OCI-LY3 (cell line): ENCODE data around the gene PMVK.

Experiments
- H2AFZ ChIP-seq: fragments of 200-600, 300-600 bp; shearing (Covaris generic); 2 replicates; pipeline ENCODE4 v1.6.0; 2014; ENCODE audit warnings: antibody characterized with exemption, low read depth, low read length
- H3K27ac ChIP-seq: fragments of 200-600, 300-600 bp; sonication (generic); 2 replicates; pipeline ENCODE4 v1.5.1; 2014; ENCODE audit warnings: mild to moderate bottlenecking, low read length, moderate library complexity, mixed read lengths
- H3K27me3 ChIP-seq: fragments of 200-600, 300-600 bp; sonication (generic); 2 replicates; pipeline ENCODE4 v1.6.1; 2014; ENCODE audit warnings: low read depth, low read length, mixed read lengths
- H3K36me3 ChIP-seq: fragments of 200-600, 300-600 bp; sonication (generic); replicated peaks from 2 replicates; pipeline ENCODE3; 2014; ENCODE audit warnings: low read depth, low read length, mixed read lengths
- H3K4me1 ChIP-seq: fragments of 300-600, 200-600 bp; sonication (generic); 2 replicates; pipeline ENCODE4 v1.6.1; 2014; ENCODE audit warnings: low read length, mixed read lengths
- H3K4me2 ChIP-seq: fragments of 200-600, 300-600 bp; sonication (generic); 2 replicates; pipeline ENCODE4 v1.6.1; 2014; ENCODE audit warnings: low read length, mixed read lengths
- H3K4me3 ChIP-seq: fragments of 300-600, 200-600 bp; sonication (generic); 2 replicates; pipeline ENCODE4 v1.5.1; 2014; ENCODE audit warnings: antibody characterized with exemption, mild to moderate bottlenecking, low read length, moderate library complexity
- H3K79me2 ChIP-seq: fragments of 300-600, 200-600 bp; shearing (Covaris generic); 2 replicates; pipeline ENCODE4 v1.6.1; 2014; ENCODE audit warnings: mild to moderate bottlenecking, low read length, mixed read lengths
- H3K9ac ChIP-seq: fragments of 300-600, 200-600 bp; shearing (Covaris generic); 2 replicates; pipeline ENCODE4 v1.6.0; 2014; ENCODE audit warnings: mild to moderate bottlenecking, low read length, moderate library complexity
- H3K9me3 ChIP-seq: fragments of 200-600, 300-600 bp; shearing (Covaris generic); 2 replicates; pipeline ENCODE4 v1.6.1; 2014; ENCODE audit warnings: low read length, mixed read lengths; ENCODE audit not compliant: insufficient read depth
- H4K20me1 ChIP-seq: fragments of 200-600, 300-600 bp; sonication (generic); 2 replicates; pipeline ENCODE4 v1.6.1; 2016; ENCODE audit warnings: low read length, mixed read lengths; ENCODE audit not compliant: insufficient read depth
- CTCF ChIP-seq: fragments of 200-600, 300-600 bp; sonication (generic); IDR thresholded peaks from 2 replicates; pipeline ENCODE4 v1.5.1; 2014; ENCODE audit warnings: antibody characterized with exemption, low read length, low read depth
- EZH2phosphoT487 ChIP-seq: fragments of 200-600 bp; shearing (Covaris generic); IDR thresholded peaks from 2 replicates; pipeline ENCODE4 v1.6.1; 2018; ENCODE audit warnings: antibody characterized with exemption, mixed run types, low read depth

PMVK gene

DNA sequence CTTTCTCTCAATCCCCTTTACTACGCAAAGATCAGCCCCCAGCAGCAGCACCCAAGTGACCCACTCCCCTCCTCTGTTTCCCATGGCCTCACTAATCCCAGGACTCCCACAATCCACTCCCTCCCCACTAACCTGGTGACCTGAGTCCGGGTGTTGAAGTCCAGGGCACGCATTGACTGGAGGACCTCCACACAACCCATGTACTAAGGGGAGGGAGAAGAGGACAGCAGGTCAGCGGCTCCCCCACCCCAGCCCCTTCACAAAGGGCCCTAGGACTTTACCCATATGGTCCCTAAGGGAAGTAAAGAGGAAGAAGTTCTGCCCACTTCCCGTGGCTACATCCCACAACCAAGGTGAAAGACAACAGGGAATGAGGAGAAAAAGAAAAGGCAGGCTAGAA is 32.7 kb upstream of the PMVK start:
- no peak overlapping the region for H3K4me3 ChIP-seq
- H3K9me3 ChIP-seq: no peaks in the 10 kb centered on the region
- no peak overlapping the region for H3K4me2 ChIP-seq
- no peak overlapping the region for H2AFZ ChIP-seq
- no peaks in the 10 kb centered on the region for H4K20me1 ChIP-seq
- H3K79me2 ChIP-seq: peaks cover 17% of the 10 kb centered on the region
- H3K4me1 ChIP-seq: peaks cover 15% of the 10 kb centered on the region
- no peak overlapping the region for H3K9ac ChIP-seq
- no peaks in the 10 kb centered on the region for H3K27me3 ChIP-seq
- TF ChIP-seq CTCF (no peak), EZH2phosphoT487 (no peak)
- no peak overlapping the region for H3K27ac ChIP-seq
- H3K36me3 ChIP-seq: peaks cover 18% of the 10 kb centered on the region

- peaks cover 15% of the 10 kb centered on the region for H3K4me1 ChIP-seq
- H3K27me3 ChIP-seq: no peaks in the 10 kb centered on the region
- no peak overlapping the region for H3K9ac ChIP-seq
- H4K20me1 ChIP-seq: no peaks in the 10 kb centered on the region
- TF ChIP-seq CTCF (no peak), EZH2phosphoT487 (no peak)
- H3K9me3 ChIP-seq: no peaks in the 10 kb centered on the region
- H3K4me2 ChIP-seq: no peak overlapping the region
- no peak overlapping the region for H3K27ac ChIP-seq
- H2AFZ ChIP-seq: no peak overlapping the region
- H3K4me3 ChIP-seq: no peak overlapping the region
- peaks cover 17% of the 10 kb centered on the region for H3K79me2 ChIP-seq
- peaks cover 20% of the 10 kb centered on the region for H3K36me3 ChIP-seq
These were observed 32.2 kb upstream of the PMVK start for GRCh38 chr1:154968731-154969130.

GRCh38 chr1:154967331-154967950 is 30.9 kb upstream of the PMVK start:
- Histone ChIP-seq H3K27ac (no peak overlapping the region), H3K4me3 (no peak overlapping the region), H3K27me3 (no peaks in the 10 kb centered on the region), H3K4me2 (no peak overlapping the region), H3K9me3 (no peaks in the 10 kb centered on the region), H3K79me2 (peaks cover 17% of the 10 kb centered on the region), H3K36me3 (peaks cover 23% of the 10 kb centered on the region), H3K4me1 (peaks cover 14% of the 10 kb centered on the region), H2AFZ (no peak overlapping the region), H4K20me1 (no peaks in the 10 kb centered on the region), H3K9ac (no peak overlapping the region)
- no peak for TF ChIP-seq CTCF
- no peak for TF ChIP-seq EZH2phosphoT487

DNA sequence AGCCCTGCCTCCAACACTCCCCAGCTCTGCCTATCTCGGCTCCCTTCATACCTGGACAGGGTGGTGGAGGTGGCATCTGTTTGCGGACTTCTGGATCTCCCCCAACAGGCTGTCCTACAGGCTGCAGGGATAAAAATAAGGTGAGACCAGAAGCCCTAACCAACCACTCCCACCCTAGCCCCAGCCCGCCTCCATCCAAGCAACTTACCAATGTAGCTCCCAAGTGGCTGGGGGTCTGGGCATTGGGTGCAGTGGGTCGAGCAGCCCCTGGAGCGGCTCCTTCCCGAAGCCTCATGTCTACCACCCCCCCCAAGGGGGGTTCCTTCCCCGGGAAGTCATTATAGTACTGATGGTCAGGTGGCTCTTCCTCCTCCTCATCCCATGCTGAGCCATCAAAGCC is 29.6 kb upstream of the PMVK start:
- Histone ChIP-seq H2AFZ (no peak overlapping the region), H3K4me2 (no peak overlapping the region), H3K79me2 (peaks cover 19% of the 10 kb centered on the region), H3K36me3 (peaks cover 23% of the 10 kb centered on the region), H3K27me3 (no peaks in the 10 kb centered on the region), H3K4me3 (no peak overlapping the region), H3K4me1 (peaks cover 16% of the 10 kb centered on the region), H4K20me1 (no peaks in the 10 kb centered on the region), H3K9ac (no peak overlapping the region), H3K27ac (no peak overlapping the region), H3K9me3 (no peaks in the 10 kb centered on the region)
- TF ChIP-seq EZH2phosphoT487: no peak
- TF ChIP-seq CTCF: no peak
